HCT116 (cell line): ENCODE measurements around the gene NDUFS4. TPM values are rescaled to one million over a fixed set of nuclear protein-coding genes. Genes with fewer than 3 reads are reported as not detected.

Source experiments
- ATAC-seq: fragments of 200-7000 bp; cut with Tn5 transposase; 2 replicates; pipeline ENCODE4 v1.9.1; 2020; ENCODE audit warnings: mild to moderate bottlenecking, moderate library complexity
- BruUV-seq: library from RNA; stranded (reverse); fragments of 400-500 nt; replicated peaks from 2 replicates; lab custom pipeline; 2021; lab: Mats Ljungman, UMichigan
- CTCF ChIA-PET: fragments of 300-600 bp; sonication (Branson Sonifier 250); formaldehyde crosslinking; loops from one replicate; lab custom pipeline; 2021; ENCODE audit warnings: antibody characterized with exemption; lab: Charles Lee
- POLR2A ChIA-PET: fragments of 300-600, 350-600 bp; sonication (Branson Sonifier 250); formaldehyde crosslinking; loops from one replicate; lab custom pipeline; 2021; ENCODE audit warnings: antibody characterized with exemption; lab: Charles Lee
- RAD21 ChIA-PET, 2 experiments: fragments of 300-600 bp; sonication (Branson Sonifier 250); formaldehyde crosslinking; loops; one replicate each; lab custom pipeline; 2023; ENCODE audit warnings: low total read pairs in 2 of 2; ENCODE audit not compliant: uncharacterized antibody in 2 of 2, unreplicated experiment in 2 of 2, low non-redundant PET in 1 of 2; lab: Charles Lee
- DNase-seq: peaks from one replicate; pipeline ENCODE4 v3.0.0-alpha.2; 2010; ENCODE audit warnings: low read depth, low spot score
- H2AFZ ChIP-seq: fragments of 200-600 bp; shearing (Covaris generic), sonication (generic); 2 replicates; pipeline ENCODE4 v1.6.1; 2017; ENCODE audit warnings: low read depth, mixed run types, mixed read lengths, antibody characterized with exemption, low read length; ENCODE audit not compliant: poor library complexity, severe bottlenecking
- H3K27ac ChIP-seq: 2 replicates; pipeline ENCODE4 v1.5.1; 2012; ENCODE audit warnings: low read depth, low read length
- H3K27me3 ChIP-seq: fragments of 200-600 bp; sonication (generic); 2 replicates; pipeline ENCODE4 v1.6.1; 2016; ENCODE audit warnings: mixed run types, low read length, mixed read lengths; ENCODE audit not compliant: insufficient read depth
- H3K36me3 ChIP-seq, 2 experiments: fragments of 200-500 bp in 1 of 2; fragments of 200-600 bp in 1 of 2; sonication (Bioruptor generic) in 1 of 2; sonication (generic) in 1 of 2; 2 replicates each; pipeline versions ENCODE4 v1.5.1 to v1.6.1; 2014 to 2016; ENCODE audit warnings: low read length in 2 of 2, inconsistent platforms in 1 of 2, mixed read lengths in 1 of 2, mixed run types in 1 of 2; ENCODE audit not compliant: insufficient read depth in 2 of 2, control insufficient read depth in 1 of 2
- H3K4me1 ChIP-seq, 2 experiments: fragments of 200-600 bp in 1 of 2; sonication (generic) in 1 of 2; 2 replicates each; pipeline versions ENCODE4 v1.5.1 to v1.6.1; 2012 to 2017; ENCODE audit warnings: low read length in 2 of 2, inconsistent platforms in 1 of 2, mild to moderate bottlenecking in 1 of 2, mixed read lengths in 1 of 2, mixed run types in 1 of 2, moderate library complexity in 1 of 2; ENCODE audit not compliant: insufficient read depth in 2 of 2, control insufficient read depth in 1 of 2
- H3K4me2 ChIP-seq: fragments of 200-600 bp; sonication (generic); 2 replicates; pipeline ENCODE4 v1.6.1; 2017; ENCODE audit warnings: mixed run types, low read length, mixed read lengths
- H3K4me3 ChIP-seq, 2 experiments: fragments of 200-600 bp in 1 of 2; sonication (generic) in 1 of 2; replicated peaks in 1 of 2; 2 replicates each; pipeline ENCODE4 v1.5.1; 2011 to 2016; ENCODE audit warnings: low read length in 2 of 2, control low read depth in 1 of 2, low read depth in 1 of 2, mild to moderate bottlenecking in 1 of 2, mixed read lengths in 1 of 2, mixed run types in 1 of 2
- H3K79me2 ChIP-seq: fragments of 200-600 bp; sonication (generic); 2 replicates; pipeline ENCODE4 v1.6.1; 2017; ENCODE audit warnings: mild to moderate bottlenecking, mixed run types, low read length, moderate library complexity, mixed read lengths; ENCODE audit not compliant: insufficient read depth
- H3K9ac ChIP-seq: fragments of 200-600 bp; sonication (generic); 2 replicates; pipeline ENCODE4 v1.6.1; 2016; ENCODE audit warnings: low read length, mixed read lengths
- H3K9me2 ChIP-seq: fragments of 200-600 bp; sonication (generic), shearing (Covaris generic); 2 replicates; pipeline ENCODE4 v1.6.1; 2017; ENCODE audit warnings: mixed run types, mild to moderate bottlenecking, moderate library complexity; ENCODE audit not compliant: insufficient read depth
- H3K9me3 ChIP-seq, 2 experiments: fragments of 200-500 bp in 1 of 2; fragments of 200-600 bp in 1 of 2; sonication (Bioruptor generic) in 1 of 2; sonication (generic) in 1 of 2; 2 replicates each; pipeline ENCODE4 v1.6.1; 2014 to 2017; ENCODE audit warnings: low read length in 2 of 2, mixed read lengths in 2 of 2, inconsistent platforms in 1 of 2, low read depth in 1 of 2, mild to moderate bottlenecking in 1 of 2, mixed run types in 1 of 2, moderate library complexity in 1 of 2; ENCODE audit not compliant: control insufficient read depth in 1 of 2, insufficient read depth in 1 of 2
- H4K20me1 ChIP-seq: fragments of 200-600 bp; sonication (generic), shearing (Covaris generic); 2 replicates; pipeline ENCODE4 v1.6.1; 2017; ENCODE audit warnings: mixed run types, mild to moderate bottlenecking, moderate library complexity; ENCODE audit not compliant: insufficient read depth
- ATF3 ChIP-seq: IDR thresholded peaks from 2 replicates; pipeline ENCODE4 v1.6.1; 2012
- EGR1 ChIP-seq: IDR thresholded peaks from 2 replicates; pipeline ENCODE4 v1.6.1; 2012; ENCODE audit warnings: low read depth
- FOSL1 ChIP-seq: IDR thresholded peaks from 2 replicates; pipeline ENCODE4 v1.6.1; 2012; ENCODE audit warnings: low read depth
- SP1 ChIP-seq: IDR thresholded peaks from 2 replicates; pipeline ENCODE4 v1.6.1; 2012; ENCODE audit warnings: low read depth
- SRF ChIP-seq: IDR thresholded peaks from 2 replicates; pipeline ENCODE4 v1.6.1; 2012; ENCODE audit warnings: low read depth
- YY1 ChIP-seq: IDR thresholded peaks from 2 replicates; pipeline ENCODE4 v1.6.1; 2011; ENCODE audit warnings: low read length, low read depth, moderate library complexity, mild to moderate bottlenecking; ENCODE audit not compliant: insufficient replicate concordance; ENCODE audit errors: extremely low read depth
- ZFX ChIP-seq: fragments of 450-650 bp; IDR thresholded peaks from 2 replicates; pipeline ENCODE4 v1.6.1; 2017
- intact Hi-C: fragments of 100-400 bp; cut with micrococcal nuclease; formaldehyde crosslinking; loops from 2 replicates; pipeline ENCODE4 v1.10.0; 2022
- total RNA-seq: library from RNA; stranded (reverse); gene quantifications from one replicate; pipeline ENCODE4 v1.2.1, GENCODE V29; 2021; ENCODE audit not compliant: unreplicated experiment

NDUFS4 gene
- total RNA-seq, 1 experiment from 2014 or later, result 91.4 TPM

DNA sequence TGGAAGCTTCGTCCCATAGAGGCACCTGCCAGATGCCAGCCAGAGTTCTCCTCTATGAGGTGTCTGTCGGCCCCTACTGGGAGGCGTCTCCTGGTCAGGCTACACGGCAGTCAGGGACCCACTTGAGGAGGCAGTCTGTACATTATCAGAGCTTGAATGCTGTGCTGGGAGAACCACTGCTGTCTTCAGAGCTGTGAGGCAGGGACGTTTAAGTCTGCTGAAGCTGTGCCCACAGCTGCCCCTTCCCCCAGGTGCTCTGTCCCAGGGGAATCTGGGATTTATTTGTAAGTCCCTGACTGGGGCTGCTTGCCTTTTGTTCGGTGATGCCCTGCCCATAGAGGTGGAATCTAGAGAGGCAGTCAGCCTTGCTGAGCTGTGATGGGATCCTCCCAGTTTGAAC lies 70.8 kb downstream of the NDUFS4 start:
- intact Hi-C loops, result loop anchor here (10.0 kb wide), 1 partner anchor 594 kb away; no protein-coding TSS in a partner anchor
- Histone ChIP-seq H3K36me3 (no peaks in the 10 kb centered on the region), H3K79me2 (peaks cover 25% of the 10 kb centered on the region), H3K4me1 (no peaks in the 10 kb centered on the region), H3K4me2 (no peak overlapping the region), H3K4me3 (no peak overlapping the region), H4K20me1 (no peaks in the 10 kb centered on the region), H2AFZ (no peak overlapping the region), H3K9me2 (no peaks in the 10 kb centered on the region), H3K27me3 (no peaks in the 10 kb centered on the region), H3K9ac (no peak overlapping the region), H3K9me3 (no peaks in the 10 kb centered on the region), H3K27ac (no peak overlapping the region)
- ChIA-PET CTCF (no interaction called here), RAD21 (no interaction called here), POLR2A (no interaction called here)
- TF ChIP-seq YY1 (no peak), ATF3 (no peak), ZFX (no peak), EGR1 (no peak), FOSL1 (no peak), SRF (no peak)
- no TSS peak for BruUV-seq
- DNase-seq, result no peak
- ATAC-seq, result no peak

- CTCF ChIA-PET, result no interaction called here
- H3K9me3 ChIP-seq, result no peaks in the 10 kb centered on the region
- H3K4me2 ChIP-seq, result no peak overlapping the region; the same call in 1 of the 2 replicates
- intact Hi-C loops, result no loop called here
- POLR2A ChIA-PET, result no interaction called here
- DNase-seq, result no peak
- H4K20me1 ChIP-seq, result 0 out of 2 replicates have a peak, but pooled peaks cover 7% of the 10 kb centered on the region
- RAD21 ChIA-PET, result no interaction called here
- H3K36me3 ChIP-seq, result no peaks in the 10 kb centered on the region
- H3K4me3 ChIP-seq, result no peak overlapping the region
- peaks cover 0 to 13% of the 10 kb centered on the region in 2 experiments; a peak in 3 of 4 replicates for H3K4me1 ChIP-seq
- H3K9ac ChIP-seq, result no peak overlapping the region
- no peak for ATAC-seq
- no peak overlapping the region for H2AFZ ChIP-seq
- no peaks in the 10 kb centered on the region for H3K27me3 ChIP-seq
- no peak overlapping the region for H3K27ac ChIP-seq
- TF ChIP-seq ATF3 (no peak), SP1 (no peak)
- H3K9me2 ChIP-seq, result no peaks in the 10 kb centered on the region
- H3K79me2 ChIP-seq, result no peaks in the 10 kb centered on the region
- no TSS peak for BruUV-seq
These were observed 81.6 kb downstream of the NDUFS4 start for GRCh38 chr5:53642061-53642460.
